Mammary epithelial cell (primary cell): ENCODE measurements around the gene CSNK1G3.

Experiments used
- CTCF ChIP-seq, 2 donors: IDR thresholded peaks in 1 of 2; conservative IDR thresholded peaks in 1 of 2; 2 replicates each; pipeline ENCODE4 v1.5.1; 2011 to 2012; ENCODE audit warnings: inconsistent platforms in 2 of 2, low read length in 2 of 2, mild to moderate bottlenecking in 2 of 2, control low read depth in 1 of 2, low read depth in 1 of 2; ENCODE audit not compliant: insufficient read depth in 1 of 2; ENCODE audit errors: extremely low read depth in 1 of 2
- EZH2 ChIP-seq: IDR thresholded peaks from 2 replicates; pipeline ENCODE4 v1.6.1; 2012; ENCODE audit warnings: low read length, inconsistent platforms, borderline replicate concordance

GRCh38 chr5:123664961-123665360, 153.0 kb downstream of the CSNK1G3 start:
- TF ChIP-seq CTCF (conservative IDR thresholded peaks at IDR 0.05 in 1 of 2, IDR thresholded peaks at IDR 0.05 in 1 of 2; ENCODE audit: extremely low read depth in 1 of 2, insufficient read depth in 1 of 2, low read depth in 1 of 2, low read length in 2 of 2), result no peak
- TF ChIP-seq EZH2, result no peak
